Epithelial cell of prostate (primary cell): ENCODE measurements around the gene ZNF766.
"Not testable (repeated sequence)": the region's sequence is repeated elsewhere in the genome, so short reads cannot be mapped to it uniquely, and the experiment has no call there.

Source experiments
- DNase-seq: peaks from one replicate; pipeline ENCODE4 v3.0.0-alpha.2; 2011; ENCODE audit warnings: low read depth, low spot score
- H3K27ac ChIP-seq: fragments of 450-650 bp; 2 replicates; pipeline ENCODE4 v1.5.1; 2017; ENCODE audit warnings: mild to moderate bottlenecking

ZNF766 gene

DNA sequence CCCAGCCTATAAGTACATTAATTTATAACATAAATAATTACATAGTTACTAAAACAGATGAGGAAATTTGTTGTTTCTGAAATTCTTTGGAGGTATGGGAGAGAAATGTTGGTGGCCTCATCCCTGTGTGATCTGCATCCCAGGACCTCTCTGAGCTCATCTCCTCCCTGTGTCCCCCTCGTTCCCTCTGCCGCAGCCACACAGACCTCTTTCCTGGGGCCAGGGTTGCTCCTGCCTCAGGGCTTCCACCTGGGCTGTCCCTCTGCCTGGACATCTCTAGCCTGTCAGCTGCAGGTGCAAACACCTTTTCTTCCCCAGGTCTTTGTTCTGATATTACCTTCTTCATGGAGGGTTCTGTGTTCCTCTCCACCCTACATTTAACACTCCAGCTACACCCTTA is 3.9 kb downstream of the ZNF766 start:
- H3K27ac ChIP-seq, result no peak overlapping the region
- no peak for DNase-seq

DNA sequence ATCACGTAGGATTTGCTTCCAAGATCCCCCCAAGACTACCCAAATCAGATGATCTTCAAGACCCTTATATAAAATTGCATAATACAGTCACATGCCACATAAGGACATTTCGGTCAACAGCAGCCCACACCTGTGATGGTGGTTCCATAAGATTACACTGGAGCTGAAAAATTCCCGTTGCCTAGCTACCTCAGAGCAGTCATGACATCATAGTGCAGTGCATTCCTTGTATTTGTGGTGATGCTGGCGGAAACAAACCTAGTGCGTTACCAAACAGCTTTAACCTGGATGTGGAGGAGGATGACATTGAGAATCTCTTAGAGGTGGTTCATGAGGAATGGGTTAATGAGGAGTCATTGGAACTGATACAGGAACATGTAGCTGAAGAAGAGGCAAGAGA is 4.8 kb downstream of the ZNF766 start:
- DNase-seq, result no peak
- H3K27ac ChIP-seq, result no peak overlapping the region

GRCh38 chr19:52275988-52276387 is 6.6 kb downstream of the ZNF766 start:
- H3K27ac ChIP-seq, result no peak overlapping the region
- DNase-seq, result no peak

DNA sequence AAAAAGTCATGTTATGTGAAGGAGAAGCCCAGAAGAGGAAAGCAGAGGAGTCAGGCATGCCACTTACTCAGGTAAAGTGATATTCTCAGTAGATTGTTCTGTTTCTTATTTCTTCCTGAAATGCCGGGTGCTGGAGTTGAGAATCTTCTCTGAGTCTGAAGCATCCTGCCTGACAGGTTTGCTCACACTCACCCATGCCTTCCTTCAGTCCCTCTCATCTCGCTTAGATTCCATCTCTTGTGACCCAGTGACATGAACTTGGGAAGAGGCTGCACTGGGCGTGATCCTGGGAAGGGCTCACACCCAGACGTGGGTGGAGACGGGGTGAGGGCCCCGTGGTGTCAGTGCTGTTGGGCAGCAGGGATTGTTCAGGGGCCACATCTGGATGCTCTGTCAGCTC is 8.1 kb downstream of the ZNF766 start:
- H3K27ac ChIP-seq, result no peak overlapping the region
- DNase-seq, result no peak

DNA sequence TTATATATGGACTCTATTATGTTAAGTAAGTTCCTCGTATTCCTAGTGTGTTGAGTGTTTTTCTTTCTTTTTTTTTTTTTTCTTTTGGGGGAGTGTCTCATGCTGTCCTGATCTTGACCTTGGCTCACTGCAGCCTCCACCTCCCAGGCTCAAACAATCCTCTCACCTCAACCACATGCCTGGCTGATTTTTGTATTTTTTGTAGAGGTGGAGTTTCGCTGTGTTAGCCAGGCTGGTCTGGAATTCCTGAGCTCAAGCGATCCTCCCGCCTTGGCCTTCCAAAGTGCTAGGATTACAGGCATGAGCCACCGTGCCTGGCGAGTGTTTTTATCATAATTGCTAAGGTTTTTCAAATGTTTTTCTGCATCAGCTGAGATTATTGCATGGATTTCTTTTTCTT is 16.9 kb downstream of the ZNF766 start:
- no peak overlapping the region for H3K27ac ChIP-seq
- DNase-seq, result no peak

- no peak for DNase-seq
- no peak overlapping the region for H3K27ac ChIP-seq
Observed at GRCh38 chr19:52291781-52292180, 22.4 kb downstream of the ZNF766 start.

GRCh38 chr19:52292946-52293345 is 23.6 kb downstream of the ZNF766 start:
- not testable (repeated sequence) for H3K27ac ChIP-seq, DNase-seq

DNA sequence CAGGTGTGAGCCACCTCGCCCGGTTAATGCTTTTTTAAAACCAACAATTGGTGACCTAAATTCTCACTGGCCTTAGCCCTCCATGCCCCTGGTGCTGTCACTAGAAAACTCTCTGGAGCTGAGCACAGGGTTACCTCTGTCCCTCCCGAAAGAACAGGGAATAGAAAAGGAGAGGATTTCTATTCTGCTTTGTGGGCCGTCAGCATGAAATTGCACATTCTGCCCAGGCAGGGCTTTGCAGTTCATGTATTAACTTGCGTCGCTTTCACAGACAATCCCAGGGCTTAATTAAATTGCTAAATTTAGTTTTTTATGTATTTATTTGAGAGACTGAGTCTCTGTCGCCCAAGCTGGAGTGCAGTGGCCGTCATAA is 27.0 kb downstream of the ZNF766 start:
- DNase-seq, result no peak
- peak overlapping the region; percentile 9 for H3K27ac ChIP-seq

- H3K27ac ChIP-seq, result peak within 1 kb of the TSS; percentile 61
- no peak for DNase-seq
Observed at GRCh38 chr19:52296773-52297600, 27.6 kb downstream of the ZNF766 start, which contains the start of gene ZNF480. Gene ZNF480, plus strand, starts transcription at chr19:52297169. Its CDS starts 3,244 bp downstream, at chr19:52300413.

- DNase-seq, result no peak
- peak overlapping the region; percentile 61 for H3K27ac ChIP-seq
Observed at GRCh38 chr19:52297601-52298364, 28.4 kb downstream of the ZNF766 start.

GRCh38 chr19:52307275-52307674 is 37.9 kb downstream of the ZNF766 start:
- H3K27ac ChIP-seq, result no peak overlapping the region
- DNase-seq, result no peak

GRCh38 chr19:52322429-52322828 is 53.0 kb downstream of the ZNF766 start:
- no peak overlapping the region for H3K27ac ChIP-seq

DNA sequence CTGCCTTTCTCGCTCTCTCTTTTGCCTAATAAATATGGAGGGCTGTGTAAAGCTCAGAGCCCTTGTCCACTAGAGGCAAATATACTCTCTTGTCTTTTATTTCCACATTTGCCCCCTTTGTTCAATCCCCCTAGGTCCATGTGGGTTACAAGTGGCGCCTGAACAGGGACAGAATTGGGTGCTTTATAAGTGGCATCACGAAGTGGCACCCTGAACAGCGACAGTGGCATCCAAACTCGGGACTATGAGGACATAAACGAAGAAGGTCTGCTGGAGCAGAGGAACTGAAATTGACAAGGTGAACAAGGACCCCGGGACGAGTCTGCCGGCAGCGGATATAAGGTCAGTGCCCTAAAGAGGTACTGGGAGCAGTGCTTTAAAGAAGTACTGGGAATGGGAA is 62.4 kb downstream of the ZNF766 start:
- no peak overlapping the region for H3K27ac ChIP-seq
- no peak for DNase-seq

More at GRCh38 chr19:52322429-52322828, 53.0 kb downstream of the ZNF766 start:
- DNase-seq, result no peak

- H3K27ac ChIP-seq, result peak overlapping the region; percentile 9
Observed at GRCh38 chr19:52335768-52336116, 66.4 kb downstream of the ZNF766 start.

GRCh38 chr19:52336117-52336790 is 66.9 kb downstream of the ZNF766 start, which contains the start of gene ZNF610:
Gene ZNF610, plus strand, starts transcription at chr19:52336243. Its CDS starts 12,930 bp downstream, at chr19:52349173.
- H3K27ac ChIP-seq, result peak within 1 kb of the TSS; percentile 9
- DNase-seq, result peak; percentile 22

More at GRCh38 chr19:52335768-52336116, 66.4 kb downstream of the ZNF766 start:
- no peak for DNase-seq

GRCh38 chr19:52336791-52337381 is 67.5 kb downstream of the ZNF766 start:
- DNase-seq, result no peak

DNA sequence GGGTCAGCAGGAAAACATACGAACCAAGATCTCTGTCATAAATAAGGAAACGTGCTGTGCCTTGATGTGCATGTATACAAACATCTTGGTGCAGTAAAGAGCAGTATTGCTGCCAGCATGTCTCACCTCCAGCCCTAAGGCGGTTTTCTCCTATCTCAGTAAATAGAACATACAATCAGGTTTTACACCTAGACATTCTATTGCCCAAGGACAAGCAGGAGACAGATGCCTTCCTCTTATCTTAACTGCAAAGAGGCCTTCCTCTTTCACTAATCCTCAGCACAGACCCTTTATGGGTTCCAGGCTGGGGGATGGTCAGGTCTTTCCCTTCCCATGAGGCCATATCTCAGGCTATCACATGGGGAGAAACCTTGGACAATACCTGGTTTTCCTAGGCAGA is 69.6 kb downstream of the ZNF766 start:
- DNase-seq, H3K27ac ChIP-seq: not testable (repeated sequence)

More at GRCh38 chr19:52336791-52337381, 67.5 kb downstream of the ZNF766 start:
- H3K27ac ChIP-seq, result no peak overlapping the region

- no peak overlapping the region for H3K27ac ChIP-seq
- DNase-seq, result no peak
Observed at GRCh38 chr19:52343548-52343947, 74.2 kb downstream of the ZNF766 start.

DNA sequence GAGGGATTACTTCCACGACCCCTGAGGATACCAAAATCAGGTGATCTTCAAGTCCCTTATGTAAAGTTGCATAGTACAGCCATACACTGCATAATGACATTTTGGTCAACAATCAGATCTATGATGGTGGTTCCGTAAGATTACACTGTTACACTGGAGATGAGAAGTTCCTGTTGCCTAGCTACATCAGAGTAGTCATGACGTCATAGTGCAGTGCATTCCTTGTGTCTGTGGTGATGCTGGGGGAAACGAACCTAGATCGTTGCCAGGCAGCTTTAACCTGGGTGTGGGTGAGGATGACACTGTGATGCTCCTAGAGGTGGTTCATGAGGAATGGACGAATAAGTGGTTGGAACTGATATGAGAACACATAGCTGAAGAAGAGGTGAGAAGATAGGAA is 75.8 kb downstream of the ZNF766 start:
- H3K27ac ChIP-seq, result no peak overlapping the region
- no peak for DNase-seq
